T-helper 22 cell (primary cell): ENCODE data around the gene TOM1L2.
"Not testable (repeated sequence)": the region's sequence is repeated elsewhere in the genome, so short reads cannot be mapped to it uniquely, and the experiment has no call there.

Source experiments
- DNase-seq: peaks from one replicate; pipeline ENCODE4 v3.0.0-alpha.2; 2020; ENCODE audit warnings: low read depth

Gene TOM1L2

GRCh38 chr17:17970699-17971430 lies 1.3 kb downstream of the TOM1L2 start:
- no peak for DNase-seq

DNA sequence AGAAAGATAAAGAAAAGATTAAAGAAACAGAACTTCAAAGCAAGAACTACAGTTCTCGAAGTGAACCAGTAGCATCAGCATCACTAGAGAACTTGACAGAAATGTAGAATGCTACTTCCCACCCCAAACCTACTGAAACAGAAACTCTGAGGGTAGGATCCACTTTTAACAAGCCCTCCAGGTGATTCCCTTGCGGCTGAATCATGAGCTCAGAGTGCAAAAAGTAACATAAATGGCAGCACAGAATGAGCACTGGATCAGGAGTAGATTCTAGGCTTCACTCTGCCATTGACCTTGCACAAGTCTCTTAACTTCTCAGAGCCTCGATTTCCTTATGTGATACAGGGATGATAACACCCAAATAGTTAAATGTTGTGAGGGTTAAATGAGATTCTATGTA lies 5.8 kb downstream of the TOM1L2 start:
- no peak for DNase-seq

GRCh38 chr17:17965152-17965721 lies 7.0 kb downstream of the TOM1L2 start:
- DNase-seq = no peak

DNA sequence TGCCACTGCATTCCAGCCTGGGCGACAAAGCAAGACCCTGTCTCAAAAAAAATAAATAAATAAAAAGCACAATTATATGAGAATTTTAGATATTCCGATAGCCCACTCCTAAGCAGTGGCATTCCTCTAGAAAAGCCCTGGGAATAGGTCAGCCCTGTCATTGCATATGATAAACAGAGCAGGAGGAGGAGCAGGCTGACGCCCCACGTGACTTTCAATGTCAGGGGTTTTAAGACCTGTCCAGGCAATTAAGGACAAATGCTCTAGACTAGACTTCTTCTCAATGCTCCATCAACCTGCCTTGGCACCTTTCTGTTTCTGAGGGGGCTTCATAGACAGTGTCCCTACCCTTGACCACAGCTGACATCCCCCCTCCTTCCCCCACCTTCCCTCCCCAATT lies 7.5 kb downstream of the TOM1L2 start:
- no peak for DNase-seq

DNA sequence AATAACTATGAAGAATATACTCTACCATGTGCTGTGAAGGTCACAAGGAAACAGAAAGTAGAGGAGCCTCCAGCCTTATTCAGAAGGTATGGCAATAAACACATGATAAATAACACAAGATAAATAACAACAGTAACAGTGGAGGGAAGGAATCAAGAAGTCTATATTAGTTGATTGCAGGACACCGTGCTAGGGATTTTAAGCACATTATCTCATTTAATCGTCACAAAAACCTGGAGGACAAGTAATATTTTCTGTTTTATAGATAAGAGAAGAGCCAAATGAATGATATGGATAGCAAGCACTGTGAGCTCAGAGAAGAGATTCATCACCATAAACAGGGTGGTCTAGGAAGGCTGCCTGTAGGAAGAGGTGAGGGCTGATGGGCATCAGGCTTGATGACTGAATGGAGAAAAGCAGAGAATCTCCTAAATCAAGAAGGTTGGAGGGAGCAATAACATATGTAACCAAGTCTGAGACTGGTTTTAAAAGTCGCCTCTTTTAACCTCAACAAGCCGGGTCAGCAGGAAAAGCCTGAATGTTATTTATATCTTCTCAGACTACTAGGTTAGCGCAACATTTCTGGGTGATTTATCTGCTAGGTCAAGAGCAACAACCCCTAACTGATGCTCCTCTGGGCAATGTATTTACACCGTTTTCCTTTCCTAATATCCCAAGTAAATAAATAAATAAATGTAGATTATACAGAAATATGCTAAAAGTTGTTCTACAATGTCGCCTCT lies 8.3 kb downstream of the TOM1L2 start:
- DNase-seq = no peak

- no peak for DNase-seq
Observed at GRCh38 chr17:17963066-17963465, 9.1 kb downstream of the TOM1L2 start.

DNA sequence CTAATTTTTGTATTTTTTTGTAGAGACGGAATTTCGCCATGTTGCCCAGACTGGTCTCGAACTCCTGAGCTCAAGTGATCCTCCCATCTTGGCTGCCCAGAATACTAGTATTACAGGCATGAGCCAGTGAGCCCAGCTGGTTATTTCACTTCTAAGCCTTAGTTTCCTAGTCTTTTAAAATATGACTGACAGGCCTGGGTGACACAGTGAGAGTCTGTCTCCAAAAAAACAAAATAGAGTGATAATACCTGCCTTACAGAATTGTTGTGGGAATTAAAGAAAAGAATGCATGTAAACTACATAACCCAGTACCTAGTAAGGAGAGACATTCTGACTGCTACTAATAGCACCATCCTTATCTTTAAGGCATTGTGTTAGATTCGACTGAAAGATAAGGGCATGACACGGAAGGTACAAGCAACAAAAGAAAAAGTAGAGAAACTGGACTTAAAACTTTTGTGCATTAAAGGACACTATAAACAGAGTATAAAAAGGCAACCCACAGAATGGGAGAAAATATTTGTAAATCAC lies 11.6 kb downstream of the TOM1L2 start:
- no peak for DNase-seq

DNA sequence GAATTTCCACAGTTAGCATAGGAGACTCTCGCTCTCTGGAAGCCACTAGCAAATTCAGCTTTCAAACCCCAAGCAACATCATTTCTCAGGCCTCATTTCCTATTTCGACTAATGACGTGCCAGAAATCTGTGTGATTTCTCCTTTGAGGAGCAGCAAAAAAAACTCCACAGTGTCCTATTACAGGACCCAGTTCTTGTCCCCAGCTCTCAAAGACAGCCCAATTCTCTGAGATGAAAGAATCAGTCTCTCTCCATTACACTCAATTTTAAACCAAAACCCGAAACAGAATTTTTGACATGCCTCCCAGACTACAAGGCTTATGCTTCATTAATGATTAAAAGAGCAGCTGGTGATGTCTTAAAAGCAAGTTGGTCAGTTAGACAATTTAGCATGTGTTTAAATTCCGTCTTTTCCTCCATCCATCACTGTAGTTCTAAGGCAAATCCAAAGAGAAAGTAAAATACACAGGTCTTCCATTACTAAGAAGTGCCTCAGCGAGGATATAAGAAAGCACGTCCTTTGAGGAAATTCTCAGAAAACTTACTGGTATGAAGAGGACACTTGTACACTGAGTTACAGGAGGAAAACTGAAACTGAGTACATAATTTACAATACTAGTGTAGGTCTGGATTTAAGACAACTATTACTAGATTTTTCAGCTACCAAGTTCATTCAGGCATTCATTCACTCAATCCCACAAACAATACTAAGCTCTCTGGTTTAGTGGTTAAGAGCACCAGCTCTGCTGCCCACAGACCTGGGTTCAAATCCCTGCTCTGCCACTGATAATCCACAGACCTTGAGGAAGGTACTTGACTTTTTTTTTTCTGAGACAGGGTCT lies 12.5 kb downstream of the TOM1L2 start:
- no peak for DNase-seq

DNA sequence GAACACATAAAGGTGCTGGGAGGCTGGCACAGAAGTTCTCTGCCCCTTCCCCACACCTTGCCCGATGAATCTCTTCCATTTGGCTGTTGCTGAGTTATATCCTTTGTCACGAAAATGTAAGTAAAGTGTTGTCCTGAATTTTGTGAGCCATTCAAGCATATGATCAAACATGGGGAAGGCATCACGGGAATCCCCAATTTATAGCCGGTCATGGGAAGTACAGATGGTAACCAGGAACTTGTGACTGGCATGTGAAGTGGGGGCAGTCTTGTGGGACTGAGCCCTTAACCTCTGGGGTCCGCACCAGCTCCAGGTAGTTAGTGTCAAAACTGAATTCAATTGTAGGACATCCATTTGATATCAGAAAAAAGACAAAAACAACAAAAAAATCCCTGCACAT lies 13.2 kb downstream of the TOM1L2 start:
- DNase-seq = no peak

- no peak for DNase-seq
Observed at GRCh38 chr17:17957584-17957916, 14.7 kb downstream of the TOM1L2 start.

DNA sequence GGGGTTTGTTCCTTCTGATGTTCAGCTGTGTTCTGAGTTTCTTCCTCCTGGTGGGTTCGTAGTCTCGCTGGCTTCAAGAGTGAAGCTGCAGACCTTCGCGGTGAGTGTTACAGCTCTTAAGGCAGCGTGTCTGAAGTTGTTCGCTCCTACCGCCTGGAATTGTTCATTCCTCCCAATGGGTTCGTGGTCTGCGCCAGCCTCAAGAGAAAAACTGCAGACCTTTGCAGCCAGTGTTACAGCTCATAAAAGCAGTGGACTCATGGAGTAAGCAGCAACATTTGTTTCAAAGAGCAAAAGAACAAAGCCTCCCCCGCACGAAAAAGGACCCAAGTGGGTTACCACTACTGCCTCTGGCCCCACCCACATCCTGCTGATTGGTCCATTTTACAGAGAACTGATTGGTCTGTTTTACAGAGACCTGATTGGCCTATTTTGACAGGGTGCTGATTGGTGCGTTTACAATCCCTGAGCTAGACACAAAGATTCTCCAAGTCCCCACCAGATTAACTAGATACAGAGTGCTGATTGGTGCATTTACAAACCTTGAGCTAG lies 16.3 kb downstream of the TOM1L2 start:
- not testable (repeated sequence) for DNase-seq

GRCh38 chr17:17954079-17954478 lies 18.1 kb downstream of the TOM1L2 start:
- DNase-seq = no peak

DNA sequence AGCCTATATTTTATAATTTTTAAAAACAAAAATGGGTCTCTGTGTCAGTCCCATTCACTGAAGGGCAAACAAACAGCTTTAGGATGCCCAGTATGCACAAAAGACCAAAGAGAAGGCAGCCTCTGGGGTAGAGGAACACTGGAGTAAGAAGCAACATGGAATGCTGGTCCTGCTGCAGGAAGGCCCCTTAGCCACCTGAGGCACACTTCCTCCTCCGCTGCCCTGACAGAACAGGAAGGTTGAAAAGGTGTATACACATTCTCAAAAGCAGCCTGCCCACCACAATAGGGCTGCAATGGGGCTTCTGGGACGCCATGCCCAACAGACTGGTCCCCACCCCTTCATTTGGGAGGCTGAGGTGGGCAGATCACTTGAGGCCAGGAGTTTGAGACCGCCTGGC lies 19.5 kb downstream of the TOM1L2 start:
- no peak for DNase-seq

GRCh38 chr17:17951524-17951923 lies 20.7 kb downstream of the TOM1L2 start:
- no peak for DNase-seq

DNA sequence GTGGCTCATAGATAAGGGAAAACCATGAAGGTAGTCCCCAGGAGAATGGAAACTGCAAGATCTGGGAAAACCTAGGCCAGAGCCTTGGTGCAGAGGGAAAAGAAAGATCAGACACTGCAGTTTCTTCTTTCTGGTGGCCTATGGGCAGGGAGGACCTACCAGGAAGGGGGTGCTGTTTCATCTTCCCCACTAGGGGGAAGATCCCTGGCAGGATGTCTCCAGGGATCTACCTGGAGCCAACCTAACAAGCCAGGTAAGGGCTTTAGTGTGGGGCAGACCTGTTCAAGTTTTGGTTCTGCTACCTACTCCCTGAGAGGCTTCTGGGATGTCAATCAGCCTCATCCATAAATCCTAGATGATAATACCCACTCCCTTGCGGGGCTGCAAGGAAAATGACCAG lies 21.4 kb downstream of the TOM1L2 start:
- DNase-seq = no peak

GRCh38 chr17:17950347-17950746 lies 21.9 kb downstream of the TOM1L2 start:
- no peak for DNase-seq

DNA sequence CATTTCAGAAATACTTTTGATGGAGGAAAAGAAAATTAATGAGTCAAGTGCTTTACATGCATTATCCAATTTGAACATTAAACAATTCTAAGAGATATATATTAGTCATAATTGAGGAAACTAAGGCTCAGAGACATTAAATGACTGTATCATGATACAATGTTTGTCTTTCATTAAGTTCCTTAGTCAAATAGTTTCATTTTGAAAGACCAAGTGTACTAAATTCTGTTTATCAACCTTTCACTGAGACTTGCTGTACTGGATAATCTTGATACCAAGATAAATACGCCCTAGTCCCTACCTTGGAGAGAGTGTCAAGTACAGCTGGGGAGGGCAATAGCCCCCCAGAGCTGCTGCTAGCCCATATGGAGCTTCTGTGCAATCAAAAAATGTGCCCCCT lies 24.2 kb downstream of the TOM1L2 start:
- DNase-seq = no peak

GRCh38 chr17:17947309-17947708 lies 24.9 kb downstream of the TOM1L2 start:
- no peak for DNase-seq

- DNase-seq = no peak
Observed at GRCh38 chr17:17946093-17946492, 26.1 kb downstream of the TOM1L2 start.

DNA sequence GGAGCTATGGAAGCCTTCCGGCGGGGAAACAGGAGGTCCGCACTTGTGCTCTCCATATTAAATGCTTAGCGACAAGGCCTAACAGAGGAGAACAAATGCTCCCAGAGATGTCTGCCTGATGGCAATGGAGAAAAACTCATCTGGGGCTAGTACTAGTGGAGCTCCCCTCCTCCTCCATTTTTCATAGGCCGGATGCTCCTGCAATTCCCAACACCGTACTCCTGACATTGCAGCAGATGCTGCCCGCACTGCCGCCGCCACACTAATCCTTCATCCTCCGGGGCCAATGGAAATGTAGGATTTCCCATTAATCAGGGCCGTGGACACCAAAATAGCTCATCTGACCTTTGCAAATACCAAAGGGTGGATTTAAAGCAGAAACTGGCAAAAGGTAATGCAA lies 27.5 kb downstream of the TOM1L2 start:
- no peak for DNase-seq

DNA sequence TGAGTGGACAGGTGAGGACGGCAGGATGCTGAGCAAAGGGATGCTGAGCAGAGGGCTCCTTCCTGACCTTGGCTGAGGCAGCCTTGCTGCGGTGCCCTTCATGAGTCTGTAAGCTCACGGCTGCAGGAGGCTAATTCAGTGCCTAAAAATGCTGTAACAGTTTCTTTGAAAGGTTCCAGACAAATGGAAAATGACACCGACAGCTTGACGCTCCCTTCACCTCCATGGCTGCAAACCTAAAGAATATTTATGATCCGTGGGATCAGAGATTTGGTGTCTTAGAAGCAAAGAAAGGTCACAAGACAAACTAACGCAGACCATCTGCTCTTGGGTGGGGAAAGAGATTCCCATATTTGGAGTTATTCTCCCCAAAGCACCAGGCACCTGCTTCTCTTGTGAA lies 28.0 kb downstream of the TOM1L2 start:
- no peak for DNase-seq
